Glutamatergic neuron (in vitro differentiated cells): Measurements from ENCODE around the gene ADAP1. TPM values are rescaled to one million over a fixed set of nuclear protein-coding genes. Genes with fewer than 3 reads are reported as not detected.

Experiments
- DNase-seq: peaks from one replicate; pipeline ENCODE4 v3.0.0; 2022
- H3K27ac Mint-ChIP-seq: one replicate; pipeline ENCODE4 v1.8.0; 2020; ENCODE audit warnings: mild to moderate bottlenecking, mixed read lengths, inconsistent platforms; ENCODE audit not compliant: unreplicated experiment
- H3K27me3 Mint-ChIP-seq: one replicate; pipeline ENCODE4 v1.8.0; 2020; ENCODE audit warnings: mild to moderate bottlenecking, moderate library complexity, mixed read lengths, inconsistent platforms; ENCODE audit not compliant: unreplicated experiment
- H3K36me3 Mint-ChIP-seq: one replicate; pipeline ENCODE4 v1.8.0; 2020; ENCODE audit warnings: mild to moderate bottlenecking, mixed read lengths, inconsistent platforms; ENCODE audit not compliant: unreplicated experiment
- H3K4me1 Mint-ChIP-seq: one replicate; pipeline ENCODE4 v1.8.0; 2020; ENCODE audit warnings: mild to moderate bottlenecking, low read depth, mixed read lengths, inconsistent platforms; ENCODE audit not compliant: unreplicated experiment
- H3K4me3 Mint-ChIP-seq: one replicate; pipeline ENCODE4 v1.8.0; 2020; ENCODE audit warnings: mild to moderate bottlenecking, mixed read lengths, inconsistent platforms; ENCODE audit not compliant: unreplicated experiment
- H3K9me3 Mint-ChIP-seq: one replicate; pipeline ENCODE4 v1.8.0; 2020; ENCODE audit warnings: mild to moderate bottlenecking, moderate library complexity, mixed read lengths, inconsistent platforms; ENCODE audit not compliant: unreplicated experiment
- total RNA-seq: library from RNA; stranded (reverse); fragmentation: NEBNext Ultra II Directional; extraction: Animal tissue kit (Norgen Biotek cat#: 25700); gene quantifications from one replicate; pipeline ENCODE4 v1.2.1, GENCODE V29; 2021; ENCODE audit not compliant: unreplicated experiment
- TF ChIP-seq, protein P1 (sequence below): fragments of 200-600 bp; sonication (generic); IDR thresholded peaks from one replicate; pipeline ENCODE4 v1.5.0; 2021; ENCODE audit not compliant: partially characterized antibody, unreplicated experiment

Gene ADAP1
- total RNA-seq, 1 donor from 2014 or later, result 61.1 TPM

DNA sequence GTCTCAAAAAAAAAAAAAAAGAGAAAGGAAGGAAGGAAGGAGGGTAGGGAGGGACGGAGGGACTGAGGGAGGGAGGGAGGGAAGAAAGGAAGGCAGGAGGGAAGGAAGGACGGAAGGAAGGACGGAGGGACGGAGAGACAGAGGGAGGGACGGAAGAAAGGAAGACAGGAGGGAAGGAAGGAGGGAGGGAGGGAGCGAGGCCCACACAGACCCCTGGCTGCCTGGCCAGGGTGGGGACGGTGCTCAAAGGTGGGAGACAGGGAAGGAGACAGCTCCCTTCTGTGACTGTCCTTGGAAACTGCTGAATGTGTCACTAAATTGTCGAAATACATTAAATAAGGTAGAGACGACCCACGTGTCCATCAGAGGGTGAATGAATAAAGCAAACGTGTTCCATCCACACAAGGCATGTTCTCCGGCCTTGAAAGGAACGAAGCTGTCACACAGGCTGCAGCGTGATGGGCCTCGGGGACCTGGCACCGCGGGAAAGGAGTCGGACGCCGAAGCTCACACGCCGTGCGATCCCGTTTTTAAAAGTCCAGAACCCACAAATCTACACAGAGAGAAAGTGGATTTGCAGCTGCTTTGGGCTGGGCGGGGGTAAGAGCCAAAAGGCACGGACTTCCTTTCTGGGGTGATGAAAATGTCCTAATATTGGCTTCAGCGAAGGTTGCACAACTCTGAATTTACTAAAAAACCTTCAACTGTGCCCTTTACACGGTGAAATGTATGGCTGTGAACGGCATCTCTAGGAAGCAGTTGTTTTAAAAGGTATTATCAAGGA lies 23.3 kb downstream of the ADAP1 start:
- H3K9me3 Mint-ChIP-seq, result peaks cover 7% of the 10 kb centered on the region
- H3K27ac Mint-ChIP-seq, result no peak overlapping the region
- no peaks in the 10 kb centered on the region for H3K36me3 Mint-ChIP-seq
- no peak overlapping the region for H3K4me3 Mint-ChIP-seq
- TF ChIP-seq, protein P1, sequence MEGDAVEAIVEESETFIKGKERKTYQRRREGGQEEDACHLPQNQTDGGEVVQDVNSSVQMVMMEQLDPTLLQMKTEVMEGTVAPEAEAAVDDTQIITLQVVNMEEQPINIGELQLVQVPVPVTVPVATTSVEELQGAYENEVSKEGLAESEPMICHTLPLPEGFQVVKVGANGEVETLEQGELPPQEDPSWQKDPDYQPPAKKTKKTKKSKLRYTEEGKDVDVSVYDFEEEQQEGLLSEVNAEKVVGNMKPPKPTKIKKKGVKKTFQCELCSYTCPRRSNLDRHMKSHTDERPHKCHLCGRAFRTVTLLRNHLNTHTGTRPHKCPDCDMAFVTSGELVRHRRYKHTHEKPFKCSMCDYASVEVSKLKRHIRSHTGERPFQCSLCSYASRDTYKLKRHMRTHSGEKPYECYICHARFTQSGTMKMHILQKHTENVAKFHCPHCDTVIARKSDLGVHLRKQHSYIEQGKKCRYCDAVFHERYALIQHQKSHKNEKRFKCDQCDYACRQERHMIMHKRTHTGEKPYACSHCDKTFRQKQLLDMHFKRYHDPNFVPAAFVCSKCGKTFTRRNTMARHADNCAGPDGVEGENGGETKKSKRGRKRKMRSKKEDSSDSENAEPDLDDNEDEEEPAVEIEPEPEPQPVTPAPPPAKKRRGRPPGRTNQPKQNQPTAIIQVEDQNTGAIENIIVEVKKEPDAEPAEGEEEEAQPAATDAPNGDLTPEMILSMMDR, result no peak
- peaks cover 9% of the 10 kb centered on the region for H3K27me3 Mint-ChIP-seq
- peaks cover 3% of the 10 kb centered on the region for H3K4me1 Mint-ChIP-seq
- DNase-seq, result peak; percentile 9

DNA sequence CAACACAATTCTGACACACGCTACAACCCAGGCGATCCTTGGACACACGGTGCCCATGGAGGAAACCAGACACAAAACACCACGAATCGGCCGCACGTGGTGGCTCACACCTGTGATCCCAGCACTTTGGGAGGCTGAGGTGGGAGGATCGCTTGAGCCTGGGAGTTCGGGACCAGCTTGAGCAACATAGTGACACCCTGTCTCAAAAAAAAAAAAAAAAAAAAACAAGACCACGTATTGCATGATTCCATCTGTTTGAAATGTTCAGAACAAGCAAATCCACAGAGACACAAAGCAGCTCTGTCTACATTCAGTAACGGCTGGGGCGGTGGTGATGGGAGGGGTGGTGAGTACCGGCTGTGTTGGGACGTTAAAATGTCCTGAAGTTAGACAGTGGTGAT lies 25.2 kb downstream of the ADAP1 start:
- Mint-ChIP-seq H3K4me3 (no peak overlapping the region), H3K27me3 (peaks cover 9% of the 10 kb centered on the region), H3K9me3 (peaks cover 7% of the 10 kb centered on the region), H3K4me1 (peaks cover 3% of the 10 kb centered on the region), H3K27ac (no peak overlapping the region), H3K36me3 (no peaks in the 10 kb centered on the region)
- peak; percentile 4 for DNase-seq
- TF ChIP-seq, protein P1, result no peak

DNA sequence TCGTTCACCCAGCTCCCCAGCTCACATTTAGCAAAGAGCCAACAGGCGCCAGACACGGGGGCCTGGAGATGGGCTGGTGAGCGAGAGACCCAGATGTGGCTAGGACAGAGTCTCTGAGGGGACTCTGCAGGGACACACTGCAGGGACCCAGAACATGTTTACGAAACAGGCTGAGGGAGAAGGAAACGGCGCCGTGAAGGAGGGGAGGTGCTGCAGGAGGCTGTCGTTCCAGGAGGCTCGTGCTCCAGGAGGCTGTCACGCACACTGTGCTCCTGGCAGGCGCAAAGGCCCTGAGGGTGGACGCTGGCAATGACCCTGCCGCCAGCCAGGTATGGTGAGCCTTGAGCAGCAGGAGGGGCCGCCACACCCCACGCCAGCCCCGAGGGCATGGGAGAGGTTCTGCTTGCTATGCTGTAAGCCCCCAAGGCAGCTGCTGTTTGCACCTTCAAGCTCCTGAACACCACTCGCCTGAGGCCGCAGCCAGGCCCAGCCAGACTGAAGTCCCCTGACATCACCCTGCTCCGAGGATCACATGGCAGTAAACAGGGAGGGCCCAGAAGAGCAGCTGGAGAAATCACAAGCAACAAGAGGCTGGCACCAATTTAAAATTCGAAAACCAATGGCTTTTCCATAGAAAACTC lies 27.3 kb downstream of the ADAP1 start:
- DNase-seq, result peak; percentile 24
- H3K4me1 Mint-ChIP-seq, result peaks cover 3% of the 10 kb centered on the region
- peak overlapping the region; percentile 22 for H3K27ac Mint-ChIP-seq
- no peaks in the 10 kb centered on the region for H3K36me3 Mint-ChIP-seq
- H3K27me3 Mint-ChIP-seq, result peaks cover 9% of the 10 kb centered on the region
- TF ChIP-seq, protein P1, result no peak
- H3K9me3 Mint-ChIP-seq, result peaks cover 7% of the 10 kb centered on the region
- no peak overlapping the region for H3K4me3 Mint-ChIP-seq

DNA sequence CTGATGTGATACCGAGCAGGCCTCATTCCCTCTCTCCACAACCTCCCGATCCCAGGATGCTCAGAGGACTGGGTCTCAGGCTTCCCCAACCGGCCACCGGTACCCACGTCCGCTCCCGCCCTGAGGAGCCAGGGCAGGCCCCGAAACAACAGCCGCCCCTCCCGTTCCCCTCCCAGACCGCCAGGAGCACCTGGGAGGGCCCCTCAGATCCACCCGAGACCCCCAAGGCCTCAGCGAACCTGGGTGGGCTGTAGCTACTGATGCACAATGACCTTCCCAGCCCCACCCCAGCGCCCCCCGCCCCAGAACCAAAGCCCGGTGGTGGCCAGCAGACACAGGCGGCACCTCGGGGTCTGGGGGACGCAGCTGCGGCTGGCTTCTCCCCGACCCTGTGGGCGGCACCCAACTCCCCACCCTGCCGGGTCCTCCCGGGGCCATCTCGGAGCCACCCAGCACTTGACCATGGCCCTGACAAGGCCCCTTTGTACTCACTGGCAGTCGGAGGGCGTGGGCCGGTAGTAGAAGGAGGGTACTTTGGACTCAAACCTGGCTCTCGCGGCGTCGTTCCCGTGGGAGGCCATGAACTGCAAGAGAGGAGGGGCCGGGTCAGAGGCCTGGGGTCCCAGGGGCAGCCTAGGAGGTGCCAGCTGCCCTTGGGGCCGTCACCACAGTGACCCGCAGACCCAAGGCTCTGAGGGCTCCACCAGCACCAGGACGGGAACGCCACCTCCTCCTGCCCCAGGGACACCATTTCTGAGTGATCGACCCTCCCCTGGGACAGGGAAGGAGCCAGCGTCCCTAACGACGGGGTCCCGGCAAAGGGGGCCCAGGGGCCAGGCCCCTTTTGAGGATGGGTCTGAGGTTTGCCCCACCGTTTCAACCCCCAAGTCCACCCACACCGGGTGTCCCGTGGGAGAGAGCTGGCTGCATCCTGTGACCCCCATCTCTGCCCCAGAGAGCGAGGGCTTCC lies 28.1 kb downstream of the ADAP1 start:
- Mint-ChIP-seq H3K27ac (no peak overlapping the region), H3K9me3 (peaks cover 7% of the 10 kb centered on the region), H3K36me3 (no peaks in the 10 kb centered on the region), H3K4me3 (no peak overlapping the region), H3K27me3 (peaks cover 9% of the 10 kb centered on the region), H3K4me1 (peaks cover 3% of the 10 kb centered on the region)
- DNase-seq, result peak; percentile 13
- TF ChIP-seq, protein P1, result no peak
